ENCODE results near the gene PRSS21. TPM values are rescaled to one million over a fixed set of nuclear protein-coding genes. Genes with fewer than 3 reads are reported as not detected.
A peak's percentile ranks its signal among the peaks of the same experiment; 100 is the strongest.

Gene PRSS21
- polyA plus RNA-seq, 1 of the 3 experiments (the other 2 are of a cell fraction), result not detected

GRCh38 chr16:2835638-2836493 lies 18.8 kb downstream of the PRSS21 start (continued):
- TF ChIP-seq TAF1 (IDR thresholded peaks at IDR 0.05; ENCODE audit: borderline replicate concordance, low read depth, low read length) (no peak), MEF2A (IDR thresholded peaks at IDR 0.05; ENCODE audit: borderline replicate concordance, low read depth) (no peak), CTCF (IDR thresholded peaks at IDR 0.05) (no peak), NRF1 (IDR thresholded peaks at IDR 0.05; ENCODE audit: low read depth, low read length) (no peak), MAX (IDR thresholded peaks at IDR 0.05; ENCODE audit: low read depth) (peak; percentile 85), RCOR1 (IDR thresholded peaks at IDR 0.05; ENCODE audit: low read length) (no peak), TEAD4 (IDR thresholded peaks at IDR 0.05; ENCODE audit: borderline replicate concordance, insufficient read depth) (peak; percentile 87), ELF1 (IDR thresholded peaks at IDR 0.05) (peak; percentile 44; the same call in 1 of the 2 replicates), FOSL2 (IDR thresholded peaks at IDR 0.05; ENCODE audit: borderline replicate concordance, low read depth) (peak; percentile 82), SMC3 (IDR thresholded peaks at IDR 0.05; ENCODE audit: low read depth, low read length) (no peak), ZBTB33 (IDR thresholded peaks at IDR 0.05; ENCODE audit: borderline replicate concordance, low read depth) (peak; percentile 52; the same call in 1 of the 2 replicates), FOXM1 (IDR thresholded peaks at IDR 0.05; ENCODE audit: low read depth) (peak; percentile 18; the same call in 1 of the 2 replicates), TCF12 (IDR thresholded peaks at IDR 0.05) (peak; percentile 87), REST (IDR thresholded peaks at IDR 0.05; ENCODE audit: low read depth, low read length) (peak; percentile 72), PBX3 (IDR thresholded peaks at IDR 0.05) (peak; percentile 61)
